ENCODE measurements around the gene USP2. TPM values are rescaled to one million over a fixed set of nuclear protein-coding genes. Genes with fewer than 3 reads are reported as not detected.

Gene USP2
- total RNA-seq, 1 experiment from 2014 or later = 3.1 TPM

DNA sequence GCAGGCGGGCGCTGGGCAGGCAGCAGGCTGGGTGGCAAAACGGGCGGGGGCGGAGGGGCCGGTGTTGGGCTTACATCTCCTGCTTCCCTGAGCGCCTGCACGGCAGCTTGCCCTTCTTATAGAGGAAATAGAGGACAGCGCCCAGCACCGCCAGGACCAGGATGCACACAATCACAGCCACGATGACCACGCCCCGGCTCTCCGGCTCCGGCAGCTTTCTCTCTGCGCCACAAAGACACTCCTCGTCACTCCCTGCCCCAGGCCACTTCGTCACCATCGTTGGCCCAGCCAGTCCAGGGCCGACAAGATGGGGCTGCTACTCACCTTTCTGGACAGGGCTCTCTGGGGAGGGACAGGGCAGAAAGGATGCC, 70.8 kb downstream of the USP2 start:
- POLR2A ChIA-PET = no interaction called here
- no TSS peak for BruUV-seq (replicated peaks)
- Histone ChIP-seq H3K4me3 (ENCODE audit: low read depth in 2 of 2, low read length in 2 of 2) (no peak overlapping the region), H3K36me3 (ENCODE audit: control insufficient read depth, insufficient read depth, low read length) (peaks cover 8% of the 10 kb centered on the region), H3K27me3 (ENCODE audit: control insufficient read depth, insufficient read depth, low read length) (no peaks in the 10 kb centered on the region), H3K27ac (ENCODE audit: low read length) (no peak overlapping the region), H3K9me3 (ENCODE audit: control insufficient read depth, insufficient read depth, low read depth, low read length) (no peaks in the 10 kb centered on the region), H3K4me1 (ENCODE audit: control insufficient read depth, insufficient read depth, low read length) (peaks cover 5% of the 10 kb centered on the region)
- intact Hi-C loops (cut with micrococcal nuclease; ENCODE audit: unreplicated experiment) (no loop called here), in situ Hi-C loops (cut with HindIII; ENCODE audit: low pct_unique_long_range_greater_than_20kb, low sequenced_read_pairs) (no loop called here)
- DNase-seq (ENCODE audit: low read depth, low spot score) = no peak
- CTCF ChIA-PET = no interaction called here
- TF ChIP-seq POLR2AphosphoS5 (IDR thresholded peaks at IDR 0.05; ENCODE audit: low read depth, low read length) = no peak
- no peak for TF ChIP-seq TCF7L2 (IDR thresholded peaks at IDR 0.05; ENCODE audit: low read depth, low read length)
- TF ChIP-seq, protein P1, sequence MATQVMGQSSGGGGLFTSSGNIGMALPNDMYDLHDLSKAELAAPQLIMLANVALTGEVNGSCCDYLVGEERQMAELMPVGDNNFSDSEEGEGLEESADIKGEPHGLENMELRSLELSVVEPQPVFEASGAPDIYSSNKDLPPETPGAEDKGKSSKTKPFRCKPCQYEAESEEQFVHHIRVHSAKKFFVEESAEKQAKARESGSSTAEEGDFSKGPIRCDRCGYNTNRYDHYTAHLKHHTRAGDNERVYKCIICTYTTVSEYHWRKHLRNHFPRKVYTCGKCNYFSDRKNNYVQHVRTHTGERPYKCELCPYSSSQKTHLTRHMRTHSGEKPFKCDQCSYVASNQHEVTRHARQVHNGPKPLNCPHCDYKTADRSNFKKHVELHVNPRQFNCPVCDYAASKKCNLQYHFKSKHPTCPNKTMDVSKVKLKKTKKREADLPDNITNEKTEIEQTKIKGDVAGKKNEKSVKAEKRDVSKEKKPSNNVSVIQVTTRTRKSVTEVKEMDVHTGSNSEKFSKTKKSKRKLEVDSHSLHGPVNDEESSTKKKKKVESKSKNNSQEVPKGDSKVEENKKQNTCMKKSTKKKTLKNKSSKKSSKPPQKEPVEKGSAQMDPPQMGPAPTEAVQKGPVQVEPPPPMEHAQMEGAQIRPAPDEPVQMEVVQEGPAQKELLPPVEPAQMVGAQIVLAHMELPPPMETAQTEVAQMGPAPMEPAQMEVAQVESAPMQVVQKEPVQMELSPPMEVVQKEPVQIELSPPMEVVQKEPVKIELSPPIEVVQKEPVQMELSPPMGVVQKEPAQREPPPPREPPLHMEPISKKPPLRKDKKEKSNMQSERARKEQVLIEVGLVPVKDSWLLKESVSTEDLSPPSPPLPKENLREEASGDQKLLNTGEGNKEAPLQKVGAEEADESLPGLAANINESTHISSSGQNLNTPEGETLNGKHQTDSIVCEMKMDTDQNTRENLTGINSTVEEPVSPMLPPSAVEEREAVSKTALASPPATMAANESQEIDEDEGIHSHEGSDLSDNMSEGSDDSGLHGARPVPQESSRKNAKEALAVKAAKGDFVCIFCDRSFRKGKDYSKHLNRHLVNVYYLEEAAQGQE (IDR thresholded peaks at IDR 0.05; ENCODE audit: insufficient read depth in 1 of 2, low read depth in 2 of 2, low read length in 1 of 2) = no peak
- TF ChIP-seq, protein P2, sequence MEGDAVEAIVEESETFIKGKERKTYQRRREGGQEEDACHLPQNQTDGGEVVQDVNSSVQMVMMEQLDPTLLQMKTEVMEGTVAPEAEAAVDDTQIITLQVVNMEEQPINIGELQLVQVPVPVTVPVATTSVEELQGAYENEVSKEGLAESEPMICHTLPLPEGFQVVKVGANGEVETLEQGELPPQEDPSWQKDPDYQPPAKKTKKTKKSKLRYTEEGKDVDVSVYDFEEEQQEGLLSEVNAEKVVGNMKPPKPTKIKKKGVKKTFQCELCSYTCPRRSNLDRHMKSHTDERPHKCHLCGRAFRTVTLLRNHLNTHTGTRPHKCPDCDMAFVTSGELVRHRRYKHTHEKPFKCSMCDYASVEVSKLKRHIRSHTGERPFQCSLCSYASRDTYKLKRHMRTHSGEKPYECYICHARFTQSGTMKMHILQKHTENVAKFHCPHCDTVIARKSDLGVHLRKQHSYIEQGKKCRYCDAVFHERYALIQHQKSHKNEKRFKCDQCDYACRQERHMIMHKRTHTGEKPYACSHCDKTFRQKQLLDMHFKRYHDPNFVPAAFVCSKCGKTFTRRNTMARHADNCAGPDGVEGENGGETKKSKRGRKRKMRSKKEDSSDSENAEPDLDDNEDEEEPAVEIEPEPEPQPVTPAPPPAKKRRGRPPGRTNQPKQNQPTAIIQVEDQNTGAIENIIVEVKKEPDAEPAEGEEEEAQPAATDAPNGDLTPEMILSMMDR (IDR thresholded peaks at IDR 0.05) = no peak
- TF ChIP-seq SIN3A (IDR thresholded peaks at IDR 0.05; ENCODE audit: borderline replicate concordance, insufficient read depth, low read depth, low read length) = no peak
- ATAC-seq = no peak

DNA sequence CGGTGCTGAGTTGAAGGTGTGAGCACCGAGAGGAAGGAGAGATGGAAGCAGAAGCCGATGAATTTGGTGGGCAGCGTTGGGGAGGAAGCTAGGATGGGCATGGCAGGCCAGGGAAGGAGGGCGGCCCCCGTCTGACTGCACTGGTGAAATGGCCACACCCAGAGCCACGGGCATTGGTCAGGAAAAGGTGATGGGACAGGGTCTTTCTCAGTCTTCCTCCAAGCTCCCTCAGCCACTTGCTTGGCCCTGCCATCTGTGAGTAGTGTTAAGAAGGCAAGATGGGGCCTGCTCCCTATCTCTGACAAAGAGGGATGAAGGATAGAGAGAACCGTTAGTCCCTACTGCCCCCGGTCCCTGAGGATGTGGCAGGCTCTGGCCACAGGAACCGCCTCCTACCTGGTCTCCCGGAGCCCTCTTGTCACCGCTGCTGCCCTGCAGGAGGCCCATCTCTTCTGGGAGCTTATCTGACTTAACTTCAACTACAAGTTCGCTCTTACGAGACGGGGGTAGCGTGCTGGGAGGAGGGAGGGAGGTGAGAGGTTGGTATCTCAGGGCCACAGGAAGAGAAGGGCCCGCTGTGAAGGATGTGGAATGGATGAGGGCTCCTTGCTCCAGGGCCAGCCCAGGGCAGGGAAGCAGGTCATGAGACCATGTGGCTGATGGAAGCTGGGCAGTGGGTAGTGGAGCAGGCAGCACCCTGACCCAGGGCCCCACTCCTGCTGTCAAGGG, 71.4 kb downstream of the USP2 start:
- Histone ChIP-seq H3K4me1 (ENCODE audit: control insufficient read depth, insufficient read depth, low read length) (no peaks in the 10 kb centered on the region; the same call in 1 of the 2 replicates), H3K27ac (ENCODE audit: low read length) (no peak overlapping the region), H3K27me3 (ENCODE audit: control insufficient read depth, insufficient read depth, low read length) (no peaks in the 10 kb centered on the region), H3K9me3 (ENCODE audit: control insufficient read depth, insufficient read depth, low read depth, low read length) (no peaks in the 10 kb centered on the region), H3K4me3 (ENCODE audit: low read depth in 2 of 2, low read length in 2 of 2) (no peak overlapping the region), H3K36me3 (ENCODE audit: control insufficient read depth, insufficient read depth, low read length) (peaks cover 8% of the 10 kb centered on the region)
- intact Hi-C loops (cut with micrococcal nuclease; ENCODE audit: unreplicated experiment) = no loop called here
- CTCF ChIA-PET = interaction anchor here (1.1 kb wide), 1 partner anchor 13 kb away, joined by 3 read pairs; no protein-coding TSS in a partner anchor
- ATAC-seq (no peak; the same call in 1 of the 2 replicates), DNase-seq (ENCODE audit: low read depth, low spot score) (no peak)
- TF ChIP-seq POLR2AphosphoS5 (IDR thresholded peaks at IDR 0.05; ENCODE audit: low read depth, low read length) (no peak), SIN3A (IDR thresholded peaks at IDR 0.05; ENCODE audit: borderline replicate concordance, insufficient read depth, low read depth, low read length) (no peak), TCF7L2 (IDR thresholded peaks at IDR 0.05; ENCODE audit: low read depth, low read length) (no peak)
- TF ChIP-seq, protein P1 (IDR thresholded peaks at IDR 0.05; ENCODE audit: insufficient read depth in 1 of 2, low read depth in 2 of 2, low read length in 1 of 2) = no peak
- TF ChIP-seq, protein P2 (IDR thresholded peaks at IDR 0.05) = no peak
- in situ Hi-C loops (cut with HindIII; ENCODE audit: low pct_unique_long_range_greater_than_20kb, low sequenced_read_pairs) = no loop called here
- BruUV-seq (replicated peaks) = no TSS peak
- POLR2A ChIA-PET = no interaction called here

All from Panc1 (cell line).